HG03064 (cell line): ENCODE measurements around the gene SARNP.
A peak's percentile ranks its signal among the peaks of the same experiment; 100 is the strongest.

Source experiments
- ATAC-seq: cut with Tn5 transposase; IDR thresholded peaks from one replicate; pipeline ENCODE4 v1.9.1; 2021; ENCODE audit warnings: low read depth; ENCODE audit not compliant: unreplicated experiment

SARNP gene

DNA sequence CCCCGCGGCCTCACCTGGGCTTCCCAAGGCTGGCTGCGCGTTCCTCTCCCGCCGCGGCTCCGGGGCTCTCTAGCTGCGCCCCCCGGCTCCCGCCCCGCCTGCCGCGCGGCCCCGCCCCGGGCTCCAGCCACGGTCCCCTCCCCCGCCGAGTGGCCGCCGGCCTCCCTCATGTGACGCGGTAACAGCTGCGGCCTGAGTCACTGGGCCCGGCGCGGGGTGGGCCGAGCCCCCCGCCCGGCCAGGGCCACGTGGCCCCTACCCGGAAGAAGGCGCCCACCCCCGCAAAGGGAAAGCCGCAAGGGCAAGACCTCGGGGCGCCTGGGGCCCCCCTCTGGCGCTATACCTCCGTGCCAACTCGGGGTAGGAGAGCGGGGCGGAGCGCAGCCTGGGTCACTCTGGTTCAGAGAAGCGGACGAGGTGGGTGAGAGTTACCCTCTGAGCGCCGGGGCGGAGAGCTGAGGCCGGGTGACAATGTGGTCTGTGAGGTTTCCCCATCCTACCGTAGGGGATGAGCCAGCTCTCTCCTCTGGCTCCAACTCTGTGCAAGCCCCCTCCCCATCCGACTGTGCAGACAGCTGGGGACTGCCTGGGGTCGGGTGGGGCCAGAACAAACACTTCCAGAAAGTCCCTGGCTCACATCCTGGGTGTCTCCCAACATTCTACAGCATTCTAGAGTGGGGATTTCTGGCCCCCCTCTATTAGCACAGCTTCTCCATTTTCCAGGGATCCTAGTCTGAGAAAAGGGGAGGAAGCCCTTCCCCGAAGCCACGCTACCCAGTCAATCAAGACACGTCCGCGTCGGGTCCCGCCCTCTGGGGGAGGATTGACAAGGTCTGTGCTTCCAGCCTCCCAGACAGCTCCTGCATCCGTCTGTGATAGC lies 88.3 kb downstream of the SARNP start, which contains the start of gene CD63:
Gene CD63 (minus strand): TSS at position 71 of the 880 bp plus-strand sequence. CDS start 668 bp downstream, outside the sequence.
- ATAC-seq = peak; percentile 61

DNA sequence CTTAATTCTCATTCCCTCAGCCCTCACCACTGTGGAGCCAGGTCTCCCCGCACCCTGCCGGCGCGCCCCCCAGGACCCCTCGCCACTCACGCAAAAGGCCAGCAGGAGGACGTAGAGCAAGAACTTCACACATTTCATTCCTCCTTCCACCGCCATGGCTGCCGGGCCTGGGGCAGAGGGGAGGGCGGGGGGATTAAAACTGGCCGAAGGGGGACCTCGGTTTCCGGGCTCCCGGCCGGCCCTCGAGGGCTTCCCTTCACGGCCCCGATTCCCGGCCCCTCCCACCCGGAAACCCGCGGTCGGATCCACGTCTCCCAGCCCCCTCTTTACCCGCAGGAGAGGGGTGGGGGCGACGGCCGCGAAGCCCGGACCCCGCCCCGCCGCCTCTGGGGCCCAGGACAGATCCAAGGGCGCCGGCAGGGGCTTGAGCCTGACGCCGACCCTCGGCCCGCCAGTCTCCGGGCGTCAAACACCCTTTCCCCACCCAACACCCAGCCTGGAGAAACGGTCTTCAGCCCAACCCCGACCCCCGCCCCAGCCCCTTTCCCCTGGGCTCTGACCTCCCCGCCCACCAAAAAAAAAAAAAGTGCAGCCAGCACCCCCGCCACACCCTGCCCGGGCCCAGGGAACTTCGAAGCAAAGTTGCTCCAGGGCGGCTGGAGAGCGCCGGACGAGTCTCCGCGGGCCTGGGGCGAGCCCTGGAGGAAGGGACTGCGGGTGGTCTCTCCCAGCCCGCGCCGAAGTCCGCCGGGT lies 89.2 kb downstream of the SARNP start:
- ATAC-seq = no peak

DNA sequence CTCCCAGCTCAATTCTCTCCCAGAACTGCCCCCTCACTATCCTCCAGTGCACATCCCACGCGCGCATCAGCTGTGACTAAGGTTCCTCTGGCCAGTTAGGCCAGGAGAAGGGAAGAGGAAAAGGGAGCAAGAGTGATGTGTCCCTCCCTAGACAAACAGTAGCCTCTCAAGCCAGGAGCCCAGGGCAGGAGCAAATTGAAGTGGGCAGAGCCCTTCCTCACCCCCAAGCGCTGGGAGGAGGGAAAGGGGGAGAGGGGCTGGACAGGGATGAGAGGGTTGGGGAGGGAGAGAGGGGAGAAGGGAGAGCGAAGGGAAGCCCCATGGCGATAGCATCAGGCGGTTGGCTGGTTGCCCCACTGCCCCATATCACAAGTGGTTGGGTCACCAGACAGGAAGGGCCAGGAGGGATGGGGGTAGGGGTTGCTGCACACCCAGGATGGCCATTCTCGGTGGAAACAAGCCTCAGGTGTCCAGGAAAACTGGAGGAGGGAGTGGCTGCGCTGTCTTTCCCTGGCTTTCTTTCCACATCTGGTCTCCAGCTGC lies 89.8 kb downstream of the SARNP start:
- no peak for ATAC-seq

DNA sequence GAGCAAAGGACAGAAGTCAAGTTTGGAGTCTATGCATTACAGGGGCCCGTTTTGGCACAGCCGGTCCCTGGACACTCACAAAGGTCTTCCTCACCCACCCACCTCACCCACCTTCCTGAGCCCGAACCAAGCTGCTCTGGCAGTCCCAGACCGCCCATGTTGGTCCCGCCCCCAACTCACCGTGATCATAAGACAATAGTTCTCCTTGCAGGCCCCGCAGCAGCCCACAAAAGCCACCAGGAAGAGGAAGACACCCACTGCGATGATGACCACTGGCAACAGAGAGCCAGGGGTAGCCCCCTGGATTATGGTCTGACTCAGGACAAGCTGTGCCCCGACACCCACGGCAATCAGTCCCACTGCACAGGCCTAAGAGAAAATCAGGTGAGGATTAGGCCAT lies 90.6 kb downstream of the SARNP start:
- no peak for ATAC-seq

DNA sequence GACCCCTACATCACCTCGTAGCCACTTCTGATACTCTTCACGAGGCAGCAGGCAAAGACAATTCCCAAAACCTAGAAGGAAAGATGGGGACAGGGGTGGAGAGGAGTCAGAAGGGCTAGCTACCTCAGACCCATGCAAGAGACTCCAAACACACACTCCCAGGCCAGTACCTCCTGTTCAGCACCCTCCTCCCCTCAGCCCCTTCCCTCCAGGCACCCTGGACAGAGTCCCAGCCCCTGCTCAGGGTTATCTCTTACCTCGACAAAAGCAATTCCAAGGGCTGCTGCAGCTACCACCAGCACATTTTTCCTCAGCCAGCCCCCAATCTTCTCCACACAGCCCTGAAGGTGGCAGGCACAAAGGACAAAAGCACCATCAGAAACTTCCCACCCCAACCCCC lies 92.0 kb downstream of the SARNP start:
- ATAC-seq = no peak

DNA sequence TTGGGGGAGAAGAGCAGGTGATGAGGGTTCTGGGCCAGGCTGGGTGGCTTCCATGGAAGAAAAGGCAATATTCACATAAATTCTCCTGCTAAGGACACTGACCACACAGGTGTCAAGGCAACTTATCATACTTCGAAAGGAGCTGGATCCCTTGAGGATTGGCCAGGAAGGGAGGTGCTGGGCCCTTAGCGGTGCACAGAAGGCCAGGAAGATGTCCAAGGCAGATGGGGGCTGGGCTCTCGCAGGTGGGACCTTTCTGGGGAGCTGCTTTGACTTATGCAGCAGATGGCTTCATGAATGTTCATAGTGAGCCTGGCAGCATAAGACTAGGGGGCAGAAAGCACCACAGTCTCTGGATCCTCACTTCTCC lies 92.6 kb downstream of the SARNP start:
- ATAC-seq = no peak

DNA sequence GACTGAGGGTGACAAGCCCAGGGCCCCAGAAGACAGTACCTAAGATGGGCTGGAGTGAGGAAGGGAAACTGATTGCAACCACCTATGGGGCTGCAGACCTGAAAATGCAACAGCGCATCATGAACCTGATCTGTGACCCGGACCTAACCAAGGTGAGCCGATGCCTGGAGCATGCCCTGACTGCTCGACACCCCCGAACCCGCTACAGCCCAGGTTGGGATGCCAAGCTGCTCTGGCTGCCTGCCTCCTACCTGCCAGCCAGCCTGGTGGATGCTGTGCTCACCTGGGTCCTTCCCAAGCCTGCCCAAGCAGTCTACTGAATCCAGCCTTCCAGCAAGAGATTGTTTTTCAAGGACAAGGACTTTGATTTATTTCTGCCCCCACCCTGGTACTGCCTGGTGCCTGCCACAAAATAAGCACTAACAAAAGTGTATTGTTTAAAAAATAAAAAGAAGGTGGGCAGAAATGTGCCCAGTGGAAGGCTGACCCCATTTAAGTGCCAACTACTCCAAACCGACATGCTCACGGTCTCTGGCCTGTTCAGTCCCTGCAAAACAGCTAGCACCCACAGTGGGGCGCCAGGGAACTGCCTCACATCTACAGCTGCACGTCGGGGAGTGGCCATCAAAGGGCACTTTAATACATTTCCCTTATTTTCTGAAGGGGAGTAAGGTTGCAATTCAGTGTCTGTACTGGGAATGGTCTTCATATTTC lies 93.1 kb downstream of the SARNP start:
- ATAC-seq = no peak

DNA sequence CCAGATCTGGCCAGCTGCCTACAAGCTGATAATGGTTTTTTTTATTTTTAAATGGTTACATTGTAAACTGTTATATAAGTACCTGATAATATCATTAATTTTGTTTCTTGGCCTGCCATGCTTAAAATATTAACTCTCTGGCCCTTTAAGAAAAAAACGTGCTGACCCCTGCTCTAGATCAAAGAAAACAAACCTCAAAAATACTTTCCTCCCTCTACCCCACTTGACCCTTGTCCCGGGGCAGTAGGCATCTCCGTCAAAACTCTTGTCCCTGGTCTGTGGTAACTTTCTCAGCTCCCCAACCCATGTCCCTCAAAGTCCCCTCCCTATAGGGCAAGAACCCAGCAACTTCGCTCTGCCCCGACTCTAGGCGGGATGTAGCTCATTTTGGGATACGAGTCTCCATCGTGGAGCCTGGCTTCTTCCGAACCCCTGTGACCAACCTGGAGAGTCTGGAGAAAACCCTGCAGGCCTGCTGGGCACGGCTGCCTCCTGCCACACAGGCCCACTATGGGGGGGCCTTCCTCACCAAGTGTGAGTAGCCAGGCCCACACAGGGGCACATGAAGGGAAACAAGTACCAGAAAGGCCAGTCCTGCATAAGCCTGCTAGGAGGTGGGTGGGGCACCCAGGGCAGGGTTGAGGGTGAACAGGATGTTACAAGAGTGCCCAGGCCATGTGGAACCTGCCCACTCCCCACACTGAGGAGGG lies 93.9 kb downstream of the SARNP start:
- no peak for ATAC-seq

DNA sequence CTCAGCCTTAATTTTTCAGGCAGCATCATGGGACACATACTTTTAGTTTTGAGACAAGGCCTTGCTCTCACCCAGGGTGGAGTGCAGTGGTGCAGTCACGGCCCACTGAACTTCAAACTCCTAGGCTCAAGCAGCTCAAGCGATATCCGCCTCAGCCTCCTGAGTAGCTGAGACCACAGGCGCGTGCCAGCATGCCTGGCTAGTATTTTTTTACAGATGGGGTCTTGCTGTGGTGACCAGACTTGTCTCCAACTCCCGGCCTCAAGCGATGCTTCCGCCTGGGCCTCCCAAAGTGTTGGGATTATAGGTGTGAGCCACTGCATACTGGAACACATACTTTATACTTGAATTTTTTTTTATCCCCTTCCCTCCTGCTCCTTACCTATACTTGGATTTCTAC lies 94.6 kb downstream of the SARNP start:
- no peak for ATAC-seq

DNA sequence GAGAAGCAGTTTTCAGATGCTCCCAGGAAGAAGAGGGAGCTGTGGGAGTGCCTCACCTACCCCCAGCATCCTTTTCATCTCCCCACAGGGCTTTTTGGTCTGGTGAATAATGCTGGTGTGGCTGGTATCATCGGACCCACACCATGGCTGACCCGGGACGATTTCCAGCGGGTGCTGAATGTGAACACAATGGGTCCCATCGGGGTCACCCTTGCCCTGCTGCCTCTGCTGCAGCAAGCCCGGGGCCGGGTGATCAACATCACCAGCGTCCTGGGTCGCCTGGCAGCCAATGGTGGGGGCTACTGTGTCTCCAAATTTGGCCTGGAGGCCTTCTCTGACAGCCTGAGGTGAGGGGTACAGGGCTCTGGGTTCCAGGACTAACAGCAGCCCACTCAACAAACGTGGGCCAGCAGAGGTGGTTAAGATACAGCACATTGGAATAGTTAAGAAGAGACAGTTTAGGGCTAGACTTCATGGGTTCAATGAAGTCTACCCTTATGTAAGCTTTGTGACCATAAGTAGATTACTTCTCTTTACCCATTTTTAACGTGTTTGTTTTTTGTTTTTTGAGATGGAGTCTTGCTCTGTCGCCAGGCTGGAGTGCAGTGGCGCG lies 95.8 kb downstream of the SARNP start:
- ATAC-seq = no peak

DNA sequence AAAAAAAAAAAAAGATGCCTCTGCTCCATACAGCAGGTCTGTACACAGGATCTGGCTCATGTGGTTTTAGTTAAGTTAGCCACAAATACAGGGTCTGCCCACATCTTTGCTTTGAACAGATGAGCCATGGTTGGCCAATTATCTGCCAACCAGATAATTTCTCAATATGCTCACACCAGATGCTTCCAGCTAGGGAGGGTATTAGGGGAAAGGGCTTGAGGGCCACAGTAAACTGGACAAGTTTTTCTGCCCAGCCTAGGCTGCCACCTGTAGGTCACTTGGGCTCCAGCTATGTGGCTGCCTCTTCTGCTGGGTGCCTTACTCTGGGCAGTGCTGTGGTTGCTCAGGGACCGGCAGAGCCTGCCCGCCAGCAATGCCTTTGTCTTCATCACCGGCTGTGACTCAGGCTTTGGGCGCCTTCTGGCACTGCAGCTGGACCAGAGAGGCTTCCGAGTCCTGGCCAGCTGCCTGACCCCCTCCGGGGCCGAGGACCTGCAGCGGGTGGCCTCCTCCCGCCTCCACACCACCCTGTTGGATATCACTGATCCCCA lies 96.6 kb downstream of the SARNP start:
- ATAC-seq = no peak

DNA sequence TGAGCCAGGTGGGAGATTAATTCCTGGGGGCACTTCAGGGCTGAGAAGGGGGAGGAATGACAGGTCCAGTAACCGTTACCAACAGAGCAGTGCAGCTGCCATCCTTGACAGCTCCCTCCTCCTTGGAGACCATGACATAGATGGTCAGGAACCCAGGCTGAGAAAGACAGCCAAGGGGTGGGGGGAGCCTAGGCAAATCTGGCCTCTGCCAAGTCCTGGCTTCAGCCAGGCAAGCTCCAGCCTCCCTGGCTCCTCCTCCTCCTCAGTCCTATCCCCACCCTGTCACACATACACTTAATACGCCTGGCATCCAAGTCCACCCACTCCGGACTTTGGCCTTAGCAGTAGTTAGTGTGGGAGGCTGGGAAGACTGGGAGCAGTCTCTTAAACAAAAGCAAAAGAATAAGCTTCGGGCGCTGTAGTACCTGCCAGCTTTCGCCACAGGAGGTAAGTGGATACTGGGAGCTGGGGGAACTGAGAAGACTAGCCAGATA lies 97.4 kb downstream of the SARNP start, which contains the start of gene RDH5:
Gene RDH5 (plus strand): TSS at position 323 of the 494 bp plus-strand sequence. CDS start 792 bp downstream, outside the sequence.
- ATAC-seq = no peak

DNA sequence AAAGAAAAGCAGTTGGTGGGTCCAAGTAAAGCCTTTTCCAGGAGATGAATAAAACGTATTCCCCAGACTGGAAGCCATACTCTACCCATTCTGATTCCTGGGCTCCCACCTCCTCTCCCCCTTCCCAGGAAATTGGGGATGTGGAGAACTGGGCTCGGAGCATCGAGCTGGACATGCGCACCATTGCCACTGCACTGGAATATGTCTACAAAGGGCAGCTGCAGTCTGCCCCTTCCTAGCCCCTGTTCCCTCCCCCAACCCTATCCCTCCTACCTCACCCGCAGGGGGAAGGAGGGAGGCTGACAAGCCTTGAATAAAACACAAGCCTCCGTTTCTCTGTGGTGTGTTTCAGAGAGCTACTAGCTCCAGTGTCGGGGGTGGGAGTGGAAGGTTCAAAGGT lies 98.2 kb downstream of the SARNP start:
- ATAC-seq = no peak

DNA sequence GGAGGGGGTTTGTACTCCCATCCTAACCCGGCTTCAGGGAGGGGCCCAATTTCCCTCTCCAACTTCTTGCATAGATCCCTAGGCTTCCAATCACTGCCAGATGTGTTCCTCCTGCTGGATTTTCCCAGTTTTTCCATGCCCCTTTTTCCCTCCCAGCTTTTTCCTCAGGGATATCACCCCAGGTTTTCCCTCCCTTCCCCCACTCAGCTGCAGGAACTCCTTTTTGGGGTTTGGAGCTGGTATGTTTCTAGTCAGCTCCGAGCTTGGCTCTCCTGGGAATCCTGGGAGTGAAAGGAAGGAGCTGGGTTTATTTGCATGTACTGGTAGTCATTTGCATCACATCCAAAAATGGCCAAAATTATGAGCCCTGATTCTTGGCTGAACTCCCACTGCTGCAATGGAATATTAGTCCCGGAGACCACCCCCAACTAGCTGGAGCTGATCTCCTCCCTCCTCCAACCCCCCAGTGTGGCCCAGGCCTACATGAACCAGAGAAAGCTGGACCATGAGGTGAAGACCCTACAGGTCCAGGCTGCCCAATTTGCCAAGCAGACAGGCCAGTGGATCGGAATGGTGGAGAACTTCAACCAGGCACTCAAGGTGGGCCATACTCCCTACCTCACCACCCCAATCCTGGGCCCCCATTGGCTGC lies 98.8 kb downstream of the SARNP start:
- no peak for ATAC-seq

DNA sequence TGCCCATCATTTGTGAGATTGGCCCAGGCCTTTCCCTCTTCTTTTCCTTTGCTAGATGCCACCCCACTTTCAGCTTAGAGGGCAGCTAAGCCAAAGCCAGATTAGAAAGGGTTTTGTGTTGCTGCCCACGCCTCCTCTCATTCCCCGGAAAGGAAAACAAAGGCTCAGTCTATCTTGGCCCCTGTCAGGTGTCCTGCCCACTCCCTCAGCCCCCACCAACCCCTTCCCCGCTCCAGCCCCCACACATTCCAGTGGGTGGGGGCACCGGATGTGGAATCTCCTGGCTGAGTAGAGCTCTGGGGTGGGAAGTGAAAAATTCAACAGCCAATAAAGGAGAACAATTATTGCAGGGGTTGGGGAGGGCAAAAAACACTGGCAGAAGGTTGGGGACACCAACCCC lies 99.5 kb downstream of the SARNP start:
- no peak for ATAC-seq

DNA sequence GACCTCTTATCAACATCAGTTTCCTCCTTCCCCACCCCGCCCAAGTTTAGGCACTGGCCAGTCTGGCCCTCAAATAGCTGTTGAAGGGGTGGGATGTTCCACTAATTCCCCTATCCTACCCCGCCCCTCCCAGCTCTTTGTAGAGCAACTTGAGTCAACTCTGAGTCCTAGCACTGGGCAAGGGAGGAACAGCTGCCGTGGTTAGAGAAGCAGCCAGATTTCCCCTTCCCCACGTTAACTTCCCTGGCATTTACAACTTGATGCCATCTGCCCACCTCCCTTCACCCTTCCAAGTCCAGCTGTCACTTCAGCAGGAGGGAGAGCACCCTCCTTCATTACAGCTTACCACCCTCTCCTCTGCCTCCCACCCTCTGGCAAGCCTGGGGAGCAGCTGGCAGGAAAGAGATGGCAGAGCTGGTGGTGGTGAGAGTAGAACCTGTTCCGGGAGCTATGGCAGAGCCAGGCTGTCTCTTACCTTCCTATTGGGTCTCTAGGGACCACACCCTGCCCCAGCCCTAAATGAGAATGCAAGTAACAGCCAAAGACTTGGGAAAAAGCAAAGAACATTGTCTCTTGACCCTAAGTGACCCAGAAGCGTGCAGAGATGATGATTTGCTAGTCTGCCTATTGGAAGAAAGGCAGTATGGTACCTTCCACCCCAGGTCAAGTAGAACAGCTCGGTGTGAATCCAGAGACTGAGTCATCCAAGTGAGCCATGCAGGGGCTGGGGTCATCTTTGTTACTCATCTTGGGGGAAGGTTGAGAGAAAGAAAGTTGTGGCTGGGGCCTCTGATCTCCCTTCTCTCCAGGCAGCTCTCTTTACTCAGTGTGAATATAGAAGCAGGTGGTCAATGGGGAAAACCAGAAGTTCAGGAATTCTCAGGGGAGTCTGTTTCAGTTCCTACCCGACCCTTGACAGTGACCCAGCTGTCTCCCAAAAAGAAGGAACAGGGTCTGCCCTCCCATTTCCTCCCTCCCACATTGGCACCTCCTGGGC lies 100.2 kb downstream of the SARNP start:
- no peak for ATAC-seq

DNA sequence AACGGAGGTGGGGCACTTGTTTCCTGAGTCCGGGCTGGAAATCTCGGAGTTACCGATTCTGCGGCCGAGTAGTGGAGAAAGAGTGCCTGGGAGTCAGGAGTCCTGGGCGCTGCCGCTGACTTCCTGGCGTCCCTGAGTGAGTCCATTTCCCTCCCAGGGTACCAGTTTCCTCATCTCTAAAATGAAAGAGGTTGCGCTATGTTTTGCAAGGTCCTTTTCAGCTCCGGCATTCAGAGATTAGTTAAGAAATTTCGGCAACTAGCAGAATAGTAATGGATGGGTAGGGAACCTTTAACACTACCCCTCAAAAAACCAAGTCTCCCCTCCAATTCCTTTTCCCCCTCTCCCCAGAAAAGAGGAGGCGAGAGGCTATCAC lies 101.0 kb downstream of the SARNP start:
- no peak for ATAC-seq
